HepG2 (cell line): ENCODE results near the gene PLXNB2. TPM values are rescaled to one million over a fixed set of nuclear protein-coding genes. Genes with fewer than 3 reads are reported as not detected.

ENCODE experiments used
- BRCA1 ChIP-seq: sonication (generic); formaldehyde crosslinking; IDR thresholded peaks from 2 replicates; pipeline ENCODE4 v1.4.0; 2020; ENCODE audit warnings: missing genetic modification reagents
- CC2D1A ChIP-seq: sonication (generic); formaldehyde crosslinking; IDR thresholded peaks from 2 replicates; pipeline ENCODE4 v1.8.1; 2023; ENCODE audit warnings: mild to moderate bottlenecking, missing genetic modification reagents
- CHD2 ChIP-seq: IDR thresholded peaks from 2 replicates; pipeline ENCODE4 v1.6.1; 2011; ENCODE audit warnings: low read depth, low read length, improper control_type of control experiment
- DZIP1 ChIP-seq: sonication (generic); formaldehyde crosslinking; IDR thresholded peaks from 2 replicates; pipeline ENCODE4 v1.5.0; 2020; ENCODE audit warnings: mild to moderate bottlenecking, missing genetic modification reagents
- ETS1 ChIP-seq: sonication (generic); formaldehyde crosslinking; IDR thresholded peaks from 2 replicates; pipeline ENCODE4 v1.4.0; 2020; ENCODE audit warnings: missing genetic modification reagents
- FOXK1 ChIP-seq: sonication (generic); formaldehyde crosslinking; IDR thresholded peaks from 2 replicates; pipeline ENCODE4 v1.4.0; 2020; ENCODE audit warnings: low read depth, missing genetic modification reagents, borderline replicate concordance
- GMEB1 ChIP-seq: sonication (generic); formaldehyde crosslinking; IDR thresholded peaks from 2 replicates; pipeline ENCODE4 v1.5.1; 2020; ENCODE audit warnings: missing genetic modification reagents, mild to moderate bottlenecking, borderline replicate concordance
- HDAC2 ChIP-seq: sonication (generic); formaldehyde crosslinking; IDR thresholded peaks from 2 replicates; pipeline ENCODE4 v1.4.0; 2020; ENCODE audit warnings: missing genetic modification reagents
- HMG20B ChIP-seq: conservative IDR thresholded peaks from 2 replicates; pipeline ENCODE4 v1.6.1; 2016; ENCODE audit warnings: missing genetic modification reagents, missing compliant biosample characterization
- JARID2 ChIP-seq: sonication (generic); formaldehyde crosslinking; IDR thresholded peaks from 2 replicates; pipeline ENCODE4 v1.8.1; 2023; ENCODE audit warnings: missing genetic modification reagents, inconsistent platforms; ENCODE audit not compliant: insufficient replicate concordance
- MBNL3 ChIP-seq: fragments of 250-450 bp; sonication (Bioruptor Pico); conservative IDR thresholded peaks from 2 replicates; pipeline ENCODE4 v1.8.0; 2022; ENCODE audit warnings: mild to moderate bottlenecking, inconsistent platforms
- NFYB ChIP-seq: sonication (generic); formaldehyde crosslinking; IDR thresholded peaks from 2 replicates; pipeline ENCODE4 v1.4.0; 2020; ENCODE audit warnings: missing genetic modification reagents
- ONECUT2 ChIP-seq: sonication (generic); formaldehyde crosslinking; IDR thresholded peaks from 2 replicates; pipeline ENCODE4 v1.4.0; 2020; ENCODE audit warnings: missing genetic modification reagents
- RCOR2 ChIP-seq: IDR thresholded peaks from 2 replicates; pipeline ENCODE4 v1.6.1; 2016; ENCODE audit warnings: missing biosample characterization, missing genetic modification reagents
- SMARCC2 ChIP-seq: fragments of 450-650 bp; IDR thresholded peaks from 2 replicates; pipeline ENCODE4 v1.6.1; 2017; ENCODE audit warnings: antibody characterized with exemption, mild to moderate bottlenecking
- TEF ChIP-seq: sonication (generic); formaldehyde crosslinking; IDR thresholded peaks from 2 replicates; pipeline ENCODE4 v1.5.0; 2020; ENCODE audit warnings: missing genetic modification reagents
- TOE1 ChIP-seq: sonication (generic); formaldehyde crosslinking; IDR thresholded peaks from 2 replicates; pipeline ENCODE4 v1.4.0; 2020; ENCODE audit warnings: mild to moderate bottlenecking, missing genetic modification reagents
- ZBTB42 ChIP-seq: sonication (generic); formaldehyde crosslinking; IDR thresholded peaks from 2 replicates; pipeline ENCODE4 v1.5.0; 2020; ENCODE audit warnings: mild to moderate bottlenecking, missing genetic modification reagents
- ZEB1 ChIP-seq: IDR thresholded peaks from 2 replicates; pipeline ENCODE4 v1.6.1; 2012; ENCODE audit warnings: mild to moderate bottlenecking, low read depth, inconsistent platforms; ENCODE audit not compliant: insufficient replicate concordance
- ZKSCAN5 ChIP-seq: sonication (generic); formaldehyde crosslinking; IDR thresholded peaks from 2 replicates; pipeline ENCODE4 v1.5.1; 2020; ENCODE audit warnings: mild to moderate bottlenecking, missing genetic modification reagents
- ZNF136 ChIP-seq: sonication (generic); formaldehyde crosslinking; IDR thresholded peaks from 2 replicates; pipeline ENCODE4 v1.8.1; 2022; ENCODE audit warnings: low read depth, mild to moderate bottlenecking, moderate library complexity, missing genetic modification reagents
- ZNF704 ChIP-seq: sonication (generic); formaldehyde crosslinking; IDR thresholded peaks from 2 replicates; pipeline ENCODE4 v1.8.1; 2023; ENCODE audit warnings: mild to moderate bottlenecking, inconsistent platforms, moderate library complexity, missing genetic modification reagents, borderline replicate concordance
- ZNF839 ChIP-seq: sonication (generic); formaldehyde crosslinking; IDR thresholded peaks from 2 replicates; pipeline ENCODE4 v1.4.0; 2020; ENCODE audit warnings: missing genetic modification reagents, mild to moderate bottlenecking, borderline replicate concordance
- polyA plus RNA-seq, 8 experiments: library from polyadenylated mRNA; depleted of rRNA in 3 of 8; stranded (reverse) in 7 of 8; unstranded in 1 of 8; fragments of >200 nt; fragmentation: Illumina TruSeq in 4 of 8; extraction: Trizol in 4 of 8; gene quantifications; 2 replicates each; pipeline versions ENCODE4 v1.2.1 to v1.2.3, GENCODE V29; 2011 to 2016; ENCODE audit warnings: low read depth in 4 of 8, missing spikeins in 1 of 8, mixed read lengths in 1 of 8; ENCODE audit not compliant: insufficient read depth in 1 of 8
- total RNA-seq, 5 experiments: library from RNA; depleted of rRNA; stranded (reverse); fragments of >200 nt; fragmentation: Illumina TruSeq; extraction: Trizol; gene quantifications; 2 replicates each; pipeline ENCODE4 v1.2.3, GENCODE V29; 2016; ENCODE audit warnings: low read depth in 1 of 5

Gene PLXNB2
- total and polyA plus RNA-seq, 2 of the 13 experiments (the other 11 are each of a cell fraction or from before 2014, with no cell fraction given), result 32.6 to 68.9 TPM

- TF ChIP-seq HMG20B (CRISPR knock-in tag) (no peak), HDAC2 (CRISPR knock-in tag) (peak; percentile 6; the same call in 1 of the 2 replicates), TOE1 (CRISPR knock-in tag) (no peak), DZIP1 (peak; percentile 97), ZNF839 (CRISPR knock-in tag) (no peak), GMEB1 (CRISPR knock-in tag) (peak; percentile 62; the same call in 1 of the 2 replicates), BRCA1 (CRISPR knock-in tag) (no peak), MBNL3 (CRISPR knock-in tag) (no peak), NFYB (CRISPR knock-in tag) (no peak), CC2D1A (CRISPR knock-in tag) (no peak), ZNF136 (CRISPR knock-in tag) (peak; percentile 18; the same call in 1 of the 2 replicates), ETS1 (CRISPR knock-in tag) (no peak), ZBTB42 (peak; percentile 81; the same call in 1 of the 2 replicates), JARID2 (CRISPR knock-in tag) (no peak), SMARCC2 (no peak), ZNF704 (CRISPR knock-in tag) (no peak), TEF (CRISPR knock-in tag) (no peak), ONECUT2 (no peak), ZKSCAN5 (no peak), ZEB1 (no peak), CHD2 (peak; percentile 95), RCOR2 (no peak), FOXK1 (CRISPR knock-in tag) (no peak)
Measured at GRCh38 chr22:50250555-50251476, 56.6 kb downstream of the PLXNB2 start, which contains the start of gene HDAC10 (continued).
